H1 (cell line): Measurements from ENCODE around the gene NOS1AP. TPM values are rescaled to one million over a fixed set of nuclear protein-coding genes. Genes with fewer than 3 reads are reported as not detected.

Experiments used
- CTCF ChIA-PET: fragments of 300-600 bp; sonication (Branson Sonifier 250); formaldehyde crosslinking; loops from one replicate; lab custom pipeline; 2021; ENCODE audit not compliant: partially characterized antibody; lab: Charles Lee
- POLR2A ChIA-PET: fragments of 300-600 bp; sonication (Branson Sonifier 250); formaldehyde crosslinking; loops from one replicate; lab custom pipeline; 2021; ENCODE audit warnings: inconsistent platforms; ENCODE audit not compliant: partially characterized antibody; lab: Charles Lee
- DNase-seq, 2 experiments: peaks; one replicate each; pipeline versions ENCODE4 v3.0.0 to v3.0.0-alpha.2; 2010 to 2022; ENCODE audit warnings: low spot score in 2 of 2, low read depth in 1 of 2, mixed read lengths in 1 of 2
- FAIRE-seq: peaks from 2 replicates; lab custom pipeline; 2011; peaks lifted over from hg19 to GRCh38; lab: Jason Lieb, UNC
- H2AFZ ChIP-seq: 2 replicates; pipeline ENCODE4 v1.8.1; 2012; ENCODE audit warnings: low read length, inconsistent platforms
- H2AK5ac ChIP-seq: 2 replicates; pipeline ENCODE4 v1.6.1; 2013; ENCODE audit warnings: low read depth, low read length
- H2BK120ac ChIP-seq: replicated peaks from 2 replicates; pipeline ENCODE3; 2013; ENCODE audit warnings: low read depth, low read length, inconsistent platforms
- H2BK12ac ChIP-seq: 2 replicates; pipeline ENCODE4 v1.6.1; 2013; ENCODE audit warnings: low read depth, low read length
- H2BK15ac ChIP-seq: 2 replicates; pipeline ENCODE4 v1.6.1; 2013; ENCODE audit warnings: low read length
- H2BK20ac ChIP-seq: 2 replicates; pipeline ENCODE4 v1.6.1; 2013; ENCODE audit warnings: low read length
- H2BK5ac ChIP-seq: 2 replicates; pipeline ENCODE4 v1.6.1; 2013; ENCODE audit warnings: low read depth, low read length
- H3K14ac ChIP-seq: 2 replicates; pipeline ENCODE4 v1.6.1; 2013; ENCODE audit warnings: inconsistent platforms; ENCODE audit not compliant: insufficient read length
- H3K18ac ChIP-seq: 2 replicates; pipeline ENCODE4 v1.6.1; 2013; ENCODE audit warnings: low read length; ENCODE audit errors: extremely low read depth
- H3K23ac ChIP-seq: 2 replicates; pipeline ENCODE4 v1.6.1; 2013; ENCODE audit warnings: inconsistent platforms; ENCODE audit not compliant: insufficient read length
- H3K23me2 ChIP-seq: 2 replicates; pipeline ENCODE4 v1.6.1; 2013; ENCODE audit warnings: low read depth, low read length
- H3K27ac ChIP-seq: 2 replicates; pipeline ENCODE4 v1.6.1; 2011; ENCODE audit warnings: low read depth, low read length, inconsistent platforms
- H3K27me3 ChIP-seq, 4 experiments: replicated peaks in 1 of 4; 1 replicate in 1 of 4; 2 replicates in 3 of 4; pipeline versions ENCODE4 v1.6.1 to v1.8.1; 2011 to 2013; ENCODE audit warnings: low read length in 3 of 4, mild to moderate bottlenecking in 3 of 4, inconsistent platforms in 2 of 4, mixed read lengths in 2 of 4, moderate library complexity in 1 of 4; ENCODE audit not compliant: control insufficient read depth in 3 of 4, insufficient read depth in 3 of 4; ENCODE audit errors: extremely low read depth in 1 of 4
- H3K36me3 ChIP-seq, 4 experiments: 2 replicates each; pipeline versions ENCODE4 v1.6.1 to v1.8.1; 2011 to 2013; ENCODE audit warnings: mild to moderate bottlenecking in 4 of 4, low read length in 3 of 4, moderate library complexity in 2 of 4, control low read depth in 1 of 4, inconsistent platforms in 1 of 4; ENCODE audit not compliant: insufficient read depth in 4 of 4, control insufficient read depth in 2 of 4
- H3K4ac ChIP-seq: replicated peaks from 2 replicates; pipeline ENCODE3; 2013; ENCODE audit warnings: low read length, low read depth, mixed read lengths, inconsistent platforms; ENCODE audit not compliant: insufficient read length
- H3K4me1 ChIP-seq, 4 experiments: replicated peaks in 1 of 4; 1 replicate in 1 of 4; 2 replicates in 3 of 4; pipeline versions ENCODE4 v1.6.1 to v1.8.1; 2011 to 2013; ENCODE audit warnings: low read length in 3 of 4, inconsistent platforms in 2 of 4, mixed read lengths in 1 of 4; ENCODE audit not compliant: insufficient read depth in 4 of 4, control insufficient read depth in 3 of 4
- H3K4me2 ChIP-seq, 2 experiments: 2 replicates each; pipeline versions ENCODE4 v1.6.1 to v1.8.1; 2011 to 2013; ENCODE audit warnings: low read depth in 2 of 2, low read length in 2 of 2, control low read depth in 1 of 2, inconsistent platforms in 1 of 2, mild to moderate bottlenecking in 1 of 2; ENCODE audit not compliant: insufficient read depth in 1 of 2
- H3K4me3 ChIP-seq, 4 experiments: fragments of 200-600, 300-600 bp in 1 of 4; sonication (generic), shearing (Covaris generic), sonication (Bioruptor Twin) in 1 of 4; 2 replicates each; pipeline versions ENCODE4 v1.5.1 to v1.8.1; 2011 to 2016; ENCODE audit warnings: low read length in 4 of 4, low read depth in 3 of 4, control low read depth in 2 of 4, inconsistent platforms in 2 of 4, mild to moderate bottlenecking in 2 of 4, mixed read lengths in 1 of 4, moderate library complexity in 1 of 4; ENCODE audit not compliant: insufficient read depth in 2 of 4; ENCODE audit errors: extremely low read depth in 1 of 4
- H3K56ac ChIP-seq: replicated peaks from 2 replicates; pipeline ENCODE3; 2013; ENCODE audit warnings: low read depth, mild to moderate bottlenecking, mixed read lengths, low read length, inconsistent platforms; ENCODE audit not compliant: insufficient read length
- H3K79me1 ChIP-seq: 2 replicates; pipeline ENCODE4 v1.6.1; 2013; ENCODE audit warnings: low read depth, low read length, control low read depth
- H3K79me2 ChIP-seq, 2 experiments: 2 replicates each; pipeline versions ENCODE4 v1.6.1 to v1.8.1; 2012 to 2013; ENCODE audit warnings: low read length in 2 of 2, mild to moderate bottlenecking in 2 of 2, inconsistent platforms in 1 of 2; ENCODE audit not compliant: insufficient read depth in 2 of 2, control insufficient read depth in 1 of 2
- H3K9ac ChIP-seq, 4 experiments: replicated peaks in 1 of 4; 1 replicate in 1 of 4; 2 replicates in 3 of 4; pipeline versions ENCODE4 v1.6.1 to v1.8.1; 2011 to 2013; ENCODE audit warnings: low read depth in 3 of 4, low read length in 3 of 4, control low read depth in 2 of 4, mild to moderate bottlenecking in 2 of 4, moderate library complexity in 2 of 4, inconsistent platforms in 1 of 4; ENCODE audit errors: extremely low read depth in 1 of 4
- H3K9me3 ChIP-seq, 2 experiments: 2 replicates each; pipeline versions ENCODE4 v1.6.1 to v1.8.1; 2012 to 2013; ENCODE audit warnings: mild to moderate bottlenecking in 2 of 2, moderate library complexity in 2 of 2, control low read depth in 1 of 2, inconsistent platforms in 1 of 2, low read depth in 1 of 2, low read length in 1 of 2, mixed read lengths in 1 of 2; ENCODE audit not compliant: insufficient read depth in 2 of 2
- H4K20me1 ChIP-seq, 2 experiments: replicated peaks in 1 of 2; 2 replicates each; pipeline versions ENCODE3 to v1.8.1; 2011 to 2013; ENCODE audit warnings: inconsistent platforms in 2 of 2, low read length in 2 of 2, mild to moderate bottlenecking in 1 of 2; ENCODE audit not compliant: insufficient read depth in 2 of 2, control insufficient read depth in 1 of 2
- H4K5ac ChIP-seq: 2 replicates; pipeline ENCODE4 v1.6.1; 2013; ENCODE audit warnings: low read length, low read depth, mixed read lengths, inconsistent platforms; ENCODE audit not compliant: insufficient read length
- H4K8ac ChIP-seq: 2 replicates; pipeline ENCODE4 v1.8.0; 2013; ENCODE audit warnings: mild to moderate bottlenecking, moderate library complexity, low read length, inconsistent platforms; ENCODE audit not compliant: insufficient read depth; ENCODE audit errors: extremely low read depth
- H4K91ac ChIP-seq: replicated peaks from 2 replicates; pipeline ENCODE3; 2013; ENCODE audit warnings: low read length, mixed read lengths, inconsistent platforms; ENCODE audit not compliant: insufficient read length
- CTBP2 ChIP-seq: IDR thresholded peaks from 2 replicates; pipeline ENCODE4 v1.7.0; 2011; ENCODE audit warnings: borderline replicate concordance, mild to moderate bottlenecking, moderate library complexity, mixed read lengths, low read length; ENCODE audit not compliant: insufficient read depth, insufficient read length
- EGR1 ChIP-seq: IDR thresholded peaks from 2 replicates; pipeline ENCODE4 v1.6.1; 2011; ENCODE audit warnings: low read depth, low read length, borderline replicate concordance
- GTF2F1 ChIP-seq: IDR thresholded peaks from 2 replicates; pipeline ENCODE4 v1.6.1; 2012; ENCODE audit warnings: low read depth, low read length, improper control_type of control experiment, borderline replicate concordance
- JUND ChIP-seq: IDR thresholded peaks from 2 replicates; pipeline ENCODE4 v1.6.1; 2011; ENCODE audit warnings: mild to moderate bottlenecking, improper control_type of control experiment, low read length
- MAX ChIP-seq: IDR thresholded peaks from 2 replicates; pipeline ENCODE4 v1.6.1; 2012; ENCODE audit warnings: inconsistent platforms
- PHF8 ChIP-seq: fragments of 200-600 bp; sonication (generic); conservative IDR thresholded peaks from 2 replicates; pipeline ENCODE4 v1.7.1; 2012; ENCODE audit warnings: low read depth, mild to moderate bottlenecking, inconsistent platforms, low read length, moderate library complexity
- POLR2AphosphoS5 ChIP-seq: IDR thresholded peaks from 2 replicates; pipeline ENCODE4 v1.6.1; 2011; ENCODE audit warnings: low read depth, low read length
- RFX5 ChIP-seq: IDR thresholded peaks from 2 replicates; pipeline ENCODE4 v1.6.1; 2011; ENCODE audit warnings: low read depth, low read length, improper control_type of control experiment, borderline replicate concordance
- RXRA ChIP-seq: IDR thresholded peaks from 2 replicates; pipeline ENCODE4 v1.6.1; 2011; ENCODE audit warnings: low read depth, mild to moderate bottlenecking, low read length, moderate library complexity; ENCODE audit not compliant: insufficient read depth
- SP1 ChIP-seq: IDR thresholded peaks from 2 replicates; pipeline ENCODE4 v1.6.1; 2011; ENCODE audit warnings: low read depth, low read length
- TAF1 ChIP-seq: IDR thresholded peaks from 2 replicates; pipeline ENCODE4 v1.6.1; 2011; ENCODE audit warnings: mild to moderate bottlenecking, low read depth, low read length
- TBP ChIP-seq: IDR thresholded peaks from 2 replicates; pipeline ENCODE4 v1.6.1; 2011; ENCODE audit warnings: low read depth, low read length, improper control_type of control experiment
- WGBS, 2 experiments: shearing (Covaris generic) in 1 of 2; methylation state at CpG; one replicate each; pipeline versions ENCODE4 v1.1.6 to v1.1.7; 2013 to 2015; ENCODE audit warnings: low lambda C conversion rate in 2 of 2, mixed read lengths in 2 of 2, inconsistent platforms in 1 of 2, low coverage in 1 of 2, missing lambda C conversion rate in 1 of 2; ENCODE audit not compliant: insufficient replicate concordance in 2 of 2, insufficient coverage in 1 of 2, insufficient read length in 1 of 2; ENCODE audit errors: extremely low coverage in 1 of 2, missing lambda C conversion rate in 1 of 2; 5-methylcytosine and 5-hydroxymethylcytosine counted together
- polyA plus RNA-seq, 7 experiments: library from polyadenylated mRNA; depleted of rRNA in 3 of 7; stranded (reverse) in 5 of 7; unstranded in 2 of 7; fragments of >200 nt in 5 of 7; fragments of 200-250 nt in 2 of 7; gene quantifications; 1 replicate in 5 of 7; 2 replicates in 1 of 7; 4 replicates in 1 of 7; pipeline versions ENCODE4 v1.2.1 to v1.2.3, GENCODE V29; 2011 to 2013; ENCODE audit warnings: missing spikeins in 2 of 7, mixed read lengths in 2 of 7
- total RNA-seq: library from RNA; stranded (reverse); fragmentation: NEBNext Ultra II Directional; extraction: Animal tissue kit (Norgen Biotek cat#: 25700); gene quantifications from 2 replicates; pipeline ENCODE4 v1.2.1, GENCODE V29; 2021

Gene NOS1AP
- total and polyA plus RNA-seq, 2 of the 8 experiments (the other 6 are each of a cell fraction or from before 2014, with no cell fraction given) = 2.4 to 12.1 TPM

- Histone ChIP-seq H3K9me3 (no peaks in the 10 kb centered on the region), H3K9ac (no peak overlapping the region), H4K5ac (no peak overlapping the region), H4K20me1 (peaks cover 0 to 5% of the 10 kb centered on the region in 2 experiments), H3K23me2 (peaks cover 2% of the 10 kb centered on the region), H2AK5ac (no peak overlapping the region), H2BK12ac (no peak overlapping the region), H3K4ac (no peak overlapping the region), H2BK120ac (no peak overlapping the region), H3K4me2 (no peak overlapping the region), H3K4me3 (no peak overlapping the region), H4K91ac (no peak overlapping the region), H3K18ac (no peak overlapping the region), H3K79me2 (peaks cover 0 to 19% of the 10 kb centered on the region in 2 experiments; a peak in 2 of 4 replicates), H2BK5ac (no peak overlapping the region), H2BK15ac (no peak overlapping the region), H3K4me1 (peaks cover 0 to 7% (median under 1%) of the 10 kb centered on the region in 4 experiments; a peak in 5 of 7 replicates), H3K14ac (no peak overlapping the region), H3K36me3 (no peaks in the 10 kb centered on the region), H3K56ac (no peak overlapping the region), H4K8ac (no peak overlapping the region), H2BK20ac (no peak overlapping the region), H3K27me3 (no peaks in the 10 kb centered on the region), H2AFZ (no peak overlapping the region), H3K79me1 (peaks cover 2% of the 10 kb centered on the region; the same call in 1 of the 2 replicates), H3K27ac (no peak overlapping the region), H3K23ac (no peak overlapping the region)
- WGBS, 2 experiments = 76% methylated on average over 4 of the region's 4 CpGs; no CpG with 5 or more reads in 1 of the 2 experiments
- POLR2A ChIA-PET = interaction anchor here (1.6 to 2.1 kb wide), 2 partner anchors 14 to 62 kb away, joined by 4 to 8 read pairs; partner anchors contain the start of gene NOS1AP
- DNase-seq (no peak), FAIRE-seq (no peak)
- CTCF ChIA-PET = interaction anchor here (1.1 to 2.7 kb wide), 4 partner anchors 15 to 80 kb away, joined by 3 to 12 read pairs (median 6); no protein-coding TSS in a partner anchor
- TF ChIP-seq SP1 = no peak
- no peak for TF ChIP-seq TBP
- no peak for TF ChIP-seq TAF1
- no peak for TF ChIP-seq GTF2F1
- no peak for TF ChIP-seq POLR2AphosphoS5
- no peak for TF ChIP-seq PHF8
- no peak for TF ChIP-seq MAX
- TF ChIP-seq EGR1 = no peak
- no peak for TF ChIP-seq CTBP2
- no peak for TF ChIP-seq RFX5
- no peak for TF ChIP-seq JUND
- TF ChIP-seq RXRA = no peak
Measured at GRCh38 chr1:162131400-162132321, 62.2 kb downstream of the NOS1AP start.
